ENCODE results near the gene VPS13A.

Gene VPS13A

GRCh38 chr9:77457916-77458592 is 280.7 kb downstream of the VPS13A start:
- DNase-seq (ENCODE audit: low read depth) = peak; percentile 75

- no peak for DNase-seq (ENCODE audit: low read depth)
Measured at GRCh38 chr9:77460938-77461337, 283.6 kb downstream of the VPS13A start.

DNA sequence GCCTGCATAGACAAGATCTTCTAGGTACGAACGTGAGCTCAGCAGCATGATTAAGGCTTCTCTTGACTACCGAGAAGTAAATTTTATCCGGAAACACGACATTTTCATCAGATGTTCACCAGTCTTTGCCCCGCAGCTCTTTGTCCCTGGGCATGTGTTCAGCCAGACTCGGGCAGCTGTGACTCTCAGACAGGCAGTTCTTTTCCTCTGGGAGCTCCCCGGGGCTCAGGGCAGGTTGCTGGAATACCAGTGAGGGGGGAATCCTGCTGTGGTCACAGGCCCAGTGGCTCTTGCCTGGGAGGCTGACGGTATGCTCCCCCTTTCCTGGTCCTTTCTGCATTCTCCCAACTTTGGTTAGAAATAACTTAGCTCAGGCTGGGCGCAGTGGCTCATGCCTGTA is 284.7 kb downstream of the VPS13A start:
- no peak for DNase-seq (ENCODE audit: low read depth)

DNA sequence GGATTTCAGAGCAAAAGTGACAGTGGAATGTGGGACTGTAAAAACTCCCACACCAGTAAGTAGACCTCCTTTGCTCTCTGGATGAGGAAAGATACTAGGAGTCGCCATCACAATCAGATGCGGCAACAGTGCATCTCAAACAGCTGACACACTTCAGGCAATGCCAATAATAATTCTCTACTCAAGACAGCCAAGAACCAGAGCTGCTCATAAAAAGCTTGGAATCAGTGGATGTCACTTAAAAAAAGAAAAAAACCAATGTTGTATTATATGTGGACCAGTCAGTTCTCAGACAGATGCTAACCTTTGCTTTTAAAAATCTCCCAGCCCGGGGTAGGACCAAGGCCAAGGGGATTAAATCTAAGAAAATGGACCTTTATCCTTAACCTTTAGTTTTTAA is 285.8 kb downstream of the VPS13A start:
- DNase-seq (ENCODE audit: low read depth) = no peak

DNA sequence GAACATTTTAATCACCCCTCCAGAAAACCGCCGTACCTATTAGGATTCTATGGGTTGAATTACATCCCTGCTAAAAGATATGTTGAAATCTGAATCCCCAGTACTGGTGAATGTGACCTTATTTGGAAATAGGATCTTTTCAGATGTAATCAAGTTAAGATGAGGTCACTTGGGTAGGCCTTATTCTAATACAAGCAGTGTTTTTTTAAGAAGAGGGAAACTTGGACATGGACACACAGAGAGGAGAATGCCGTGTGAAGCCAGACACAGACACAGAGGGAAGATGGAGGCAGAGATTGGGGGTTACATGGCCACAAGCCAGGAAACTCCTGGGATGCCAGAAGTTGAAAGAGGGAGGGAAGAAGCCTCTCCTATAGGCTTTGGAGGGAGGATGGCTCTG is 287.3 kb downstream of the VPS13A start:
- peak; percentile 50 for DNase-seq (ENCODE audit: low read depth)

DNA sequence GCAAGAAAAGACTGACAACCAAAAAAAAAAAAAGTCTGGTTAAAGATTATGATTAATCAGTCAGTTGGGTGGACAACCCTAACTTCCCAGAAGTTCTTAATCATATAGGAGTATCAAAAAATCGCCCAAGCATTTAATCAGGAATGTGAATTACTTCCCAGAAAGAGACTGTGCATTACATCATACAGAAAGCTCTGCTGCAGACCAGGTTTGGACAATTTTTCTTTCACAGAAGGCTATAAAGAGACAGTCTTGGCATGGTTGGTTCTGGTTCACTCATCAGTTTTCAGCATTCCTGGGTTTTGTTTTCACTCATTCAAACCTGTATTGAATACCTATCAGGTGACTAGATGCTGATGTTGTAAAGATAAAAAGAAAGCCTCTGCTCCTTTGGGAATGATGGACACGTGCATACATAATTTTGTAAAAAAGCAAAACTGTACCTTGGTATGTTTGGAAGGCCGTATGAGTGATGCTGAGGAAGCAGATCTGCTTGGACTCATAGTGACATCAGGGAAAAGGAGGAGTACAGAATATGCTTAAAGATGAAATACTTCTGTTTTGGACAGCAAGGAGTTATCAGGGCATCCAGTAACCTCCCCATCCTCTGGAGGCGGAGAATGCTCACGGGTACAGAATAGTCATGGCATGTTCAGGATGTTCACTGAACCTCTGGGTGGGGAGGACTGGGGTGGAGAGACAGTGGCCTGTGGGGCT is 292.3 kb downstream of the VPS13A start:
- DNase-seq (ENCODE audit: low read depth) = peak; percentile 61

Measured in EH (cell line).